HuH-7.5 (cell line): ENCODE data around the gene ZNF800.

Experiments used
- DNase-seq: peaks from one replicate; pipeline ENCODE4 v3.0.0; 2011; ENCODE audit warnings: low spot score

ZNF800 gene

DNA sequence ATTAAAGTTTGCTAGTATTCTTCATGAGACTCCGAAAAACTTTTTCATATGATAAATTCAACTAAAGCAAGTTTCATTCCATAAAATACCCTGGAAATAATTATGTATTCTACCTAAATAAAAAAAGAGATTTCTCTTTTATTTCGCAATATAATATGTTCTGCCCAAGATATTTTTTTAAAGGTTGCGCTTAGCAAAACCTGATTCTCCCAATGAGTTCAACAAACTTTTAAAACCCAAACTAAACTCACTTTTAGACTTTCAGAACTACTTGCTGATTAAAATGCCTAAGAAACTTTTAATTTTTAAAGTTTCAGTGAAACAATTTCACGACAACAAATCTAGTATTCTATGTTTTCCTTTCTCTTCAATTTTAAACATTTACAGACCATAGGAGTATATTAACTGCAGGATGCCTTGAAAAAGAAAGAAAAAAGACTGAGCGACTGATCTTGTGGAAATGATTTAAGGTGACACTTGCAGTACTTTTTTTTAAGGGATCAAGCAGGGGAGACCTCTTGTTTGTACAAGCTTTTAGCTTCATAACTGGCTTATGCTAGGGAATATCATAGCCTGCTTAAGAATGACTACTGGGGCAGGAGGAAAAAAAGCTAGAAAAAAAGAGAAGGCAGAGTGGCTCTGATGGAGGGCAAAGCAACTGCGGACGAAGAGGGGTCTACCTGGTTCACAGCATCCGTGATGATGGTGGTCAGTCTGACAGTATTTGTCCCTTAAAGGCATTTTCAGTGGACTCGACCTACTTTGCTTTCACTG, 1.5 kb downstream of the ZNF800 start:
- DNase-seq: no peak

DNA sequence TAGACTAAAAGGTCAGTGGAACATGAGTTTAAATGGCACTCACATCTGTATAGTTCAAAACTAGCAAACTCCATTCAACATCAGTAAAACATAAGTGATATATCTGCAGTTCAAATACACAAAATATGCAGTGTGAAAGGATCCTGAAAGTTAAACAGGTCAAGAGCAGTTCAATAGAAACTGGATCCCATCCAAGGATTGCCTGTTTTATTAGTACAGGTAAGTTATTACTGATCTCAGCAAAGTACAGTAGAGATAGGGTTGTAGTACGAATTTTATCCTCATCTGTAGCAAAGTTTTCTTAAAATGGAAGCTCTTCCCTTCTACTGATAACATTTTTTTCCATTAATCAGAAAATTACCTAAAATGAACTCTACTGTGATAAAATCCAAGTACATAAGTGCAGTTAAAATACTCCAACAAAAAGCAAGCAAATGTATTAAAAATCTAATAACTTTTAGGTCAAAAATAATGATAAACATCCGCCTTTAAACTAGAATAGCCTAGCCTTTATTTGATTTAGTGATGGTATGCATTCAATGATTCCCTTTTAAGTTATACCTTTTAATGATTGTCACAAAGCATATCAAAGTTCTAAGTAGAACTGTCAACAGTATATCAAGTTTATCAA, 2.2 kb downstream of the ZNF800 start:
- no peak for DNase-seq

GRCh38 chr7:127389321-127389720, 3.2 kb downstream of the ZNF800 start:
- no peak for DNase-seq

DNA sequence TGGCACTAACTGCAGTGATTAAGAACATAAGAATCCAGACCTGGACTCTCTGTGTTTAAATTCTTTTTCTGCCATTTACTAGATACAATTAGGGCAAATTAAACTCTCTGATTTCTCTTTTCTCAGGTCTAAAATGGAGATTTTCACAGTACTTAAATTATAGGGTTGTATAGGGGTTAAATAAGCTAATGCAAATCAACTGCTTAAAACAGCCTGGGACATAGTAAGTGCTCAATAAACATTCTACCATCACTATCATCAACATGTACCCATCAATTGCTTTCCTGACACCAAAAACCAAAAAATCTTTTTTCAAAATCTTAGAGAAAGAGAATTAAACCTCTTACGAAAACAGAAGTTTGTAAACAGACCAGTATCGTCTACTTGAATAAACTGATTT, 4.5 kb downstream of the ZNF800 start:
- no peak for DNase-seq

GRCh38 chr7:127383123-127383835, 9.2 kb downstream of the ZNF800 start:
- no peak for DNase-seq

- no peak for DNase-seq
These were observed 10.0 kb downstream of the ZNF800 start for GRCh38 chr7:127382301-127383085.

DNA sequence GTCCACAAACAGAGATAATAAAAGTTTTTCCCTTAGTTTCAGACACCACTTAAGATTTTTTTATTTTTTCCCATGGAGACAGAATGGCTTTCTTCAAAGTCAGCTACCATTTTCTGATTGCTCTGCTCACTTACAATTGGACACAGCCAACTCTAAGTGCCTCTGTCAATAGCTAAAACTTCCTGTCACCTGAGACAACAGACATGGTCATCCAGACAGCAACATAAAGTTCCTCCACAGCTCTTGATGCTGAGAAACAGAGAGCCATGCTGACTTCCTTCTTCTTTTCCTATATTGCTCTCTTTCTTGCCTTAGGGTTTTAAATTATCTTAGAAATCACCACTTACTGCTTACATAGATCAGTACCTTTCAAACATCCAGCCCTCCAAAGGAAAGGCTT, 12.0 kb downstream of the ZNF800 start:
- no peak for DNase-seq

- DNase-seq: no peak
These were observed 12.9 kb downstream of the ZNF800 start for GRCh38 chr7:127379642-127380041.

- no peak for DNase-seq
These were observed 14.0 kb downstream of the ZNF800 start for GRCh38 chr7:127378537-127378936.

DNA sequence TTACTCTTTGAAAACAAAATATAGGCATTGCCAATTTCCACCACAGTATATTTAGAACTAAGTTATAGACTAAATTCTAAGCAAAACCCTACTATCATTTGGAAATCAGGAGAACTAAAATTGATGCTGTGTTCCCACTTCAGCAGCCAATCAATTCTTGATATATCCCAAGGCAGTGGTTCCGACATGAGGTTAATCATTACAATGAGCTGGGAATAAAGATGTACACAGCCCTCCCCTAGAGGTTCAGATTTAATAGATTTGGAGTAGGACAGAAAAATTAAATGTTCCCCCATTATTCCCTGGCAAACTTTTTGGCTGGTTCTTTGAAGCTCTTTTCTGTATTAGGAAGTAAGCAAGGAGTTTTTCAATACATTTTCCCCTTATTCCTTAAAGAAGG, 15.1 kb downstream of the ZNF800 start:
- DNase-seq: no peak

DNA sequence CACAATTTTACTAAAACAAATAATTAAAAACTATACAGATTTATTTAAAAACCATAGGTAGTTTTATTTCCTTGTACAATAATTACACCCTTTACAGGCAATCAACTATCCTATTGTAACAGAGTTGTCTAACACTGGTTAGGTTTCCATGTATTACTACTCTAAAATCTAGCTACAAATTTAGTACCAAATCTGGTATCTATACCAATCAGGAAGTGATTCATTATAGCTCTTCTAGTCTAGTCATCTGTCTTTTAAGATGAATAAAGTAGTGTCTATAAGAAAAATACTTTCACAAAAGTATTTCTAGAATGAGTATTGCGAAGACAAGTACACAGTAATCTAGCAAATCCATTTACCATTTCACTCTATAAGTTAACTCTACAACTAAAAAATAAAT, 16.9 kb downstream of the ZNF800 start:
- no peak for DNase-seq

GRCh38 chr7:127367679-127368078, 24.8 kb downstream of the ZNF800 start:
- DNase-seq: no peak

DNA sequence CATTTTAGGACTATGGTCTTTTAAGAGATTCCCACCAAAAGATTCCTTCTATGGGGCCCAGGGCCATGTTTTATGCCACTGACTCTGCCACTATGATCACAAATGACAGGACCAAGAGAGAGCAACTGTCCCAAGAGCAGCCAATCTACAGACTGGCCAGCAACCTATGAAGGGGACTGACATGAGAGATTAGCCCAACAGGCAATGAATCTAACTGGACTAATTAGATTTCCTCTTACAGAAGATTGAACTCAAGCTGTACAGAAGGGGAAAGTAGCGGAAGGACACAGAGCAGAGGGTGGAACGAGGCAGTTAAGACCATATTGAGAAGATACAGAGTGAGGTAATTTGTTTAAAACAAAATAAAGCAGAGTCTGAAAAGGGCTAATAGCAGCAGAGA, 25.8 kb downstream of the ZNF800 start:
- DNase-seq: no peak

GRCh38 chr7:127365957-127366315, 26.6 kb downstream of the ZNF800 start:
- no peak for DNase-seq

DNA sequence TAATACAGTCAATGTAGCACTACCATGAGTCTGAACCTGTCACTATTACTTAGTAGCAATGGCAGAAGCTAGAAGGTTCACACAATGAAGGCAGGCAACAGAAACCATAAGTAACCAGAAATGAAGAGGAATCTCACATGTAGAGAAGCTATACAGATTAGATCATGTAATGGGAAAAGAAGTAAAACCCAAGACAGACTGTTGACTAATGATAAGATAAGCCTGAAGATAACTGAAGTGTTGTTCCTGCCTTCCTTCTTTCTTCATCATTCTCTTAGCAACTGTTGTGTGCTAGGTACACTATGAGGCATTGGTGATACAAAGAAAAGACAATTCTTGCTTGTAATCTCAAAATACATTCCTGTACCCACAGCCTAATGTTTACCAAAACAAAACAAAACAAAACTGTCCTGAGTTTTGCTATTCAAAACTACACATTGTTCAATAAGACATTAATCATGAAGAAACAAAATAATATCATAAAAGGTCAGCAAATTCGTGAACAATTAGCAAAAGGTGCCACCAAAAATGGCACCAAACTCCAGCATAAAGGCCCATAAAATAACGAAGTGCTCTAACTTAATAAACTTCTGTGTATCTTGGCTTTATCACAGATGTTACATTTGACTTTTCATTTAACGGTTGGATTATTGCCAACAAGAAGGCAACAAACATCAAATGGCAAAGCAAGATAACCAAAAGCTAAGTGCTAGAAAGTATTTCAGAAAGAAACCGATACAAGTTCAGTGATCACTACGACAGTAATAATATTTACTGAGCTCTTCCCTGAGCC, 27.1 kb downstream of the ZNF800 start:
- no peak for DNase-seq

GRCh38 chr7:127362364-127363027, 30.0 kb downstream of the ZNF800 start:
- no peak for DNase-seq

DNA sequence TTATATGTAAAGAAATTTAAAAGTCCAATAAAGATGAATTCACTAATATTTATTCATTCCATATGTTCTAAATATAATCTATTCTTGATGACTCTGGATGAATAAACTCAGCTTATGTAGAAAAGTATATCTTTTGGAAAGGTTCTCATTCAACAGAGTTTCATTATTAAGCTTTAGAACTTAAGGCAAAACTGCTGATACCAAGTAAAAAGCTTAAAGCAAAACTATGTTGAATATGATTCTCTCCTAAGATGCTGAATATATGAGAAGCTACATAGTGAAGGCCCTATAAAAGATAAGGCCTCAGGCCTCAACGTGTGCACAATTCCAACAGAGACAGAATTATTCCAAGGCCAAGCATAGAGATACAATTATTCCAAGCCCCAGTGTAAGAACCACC, 30.8 kb downstream of the ZNF800 start:
- DNase-seq: no peak

GRCh38 chr7:127359011-127359410, 33.5 kb downstream of the ZNF800 start:
- no peak for DNase-seq

DNA sequence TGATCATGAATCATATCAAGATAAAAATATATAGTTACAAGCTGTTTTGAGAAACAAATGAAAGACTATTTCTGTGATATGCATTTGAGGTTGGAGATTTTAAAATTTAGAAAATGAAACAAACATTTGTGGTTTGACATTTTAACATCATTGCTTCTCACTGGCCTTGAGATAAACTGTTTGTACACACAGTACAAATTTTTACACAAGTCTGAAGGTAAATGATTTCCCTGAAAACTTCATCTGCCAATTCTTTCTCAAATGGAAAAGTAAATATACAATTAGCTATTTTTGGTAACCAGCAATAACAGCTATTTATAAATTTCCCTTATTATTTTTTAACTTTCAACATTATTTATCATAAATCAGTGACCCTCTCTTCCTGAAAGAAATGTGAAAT, 38.6 kb downstream of the ZNF800 start:
- DNase-seq: no peak

GRCh38 chr7:127350586-127350985, 41.9 kb downstream of the ZNF800 start:
- no peak for DNase-seq

GRCh38 chr7:127349881-127350280, 42.6 kb downstream of the ZNF800 start:
- no peak for DNase-seq
